ENCODE measurements around the gene KLHL30.

Gene KLHL30

DNA sequence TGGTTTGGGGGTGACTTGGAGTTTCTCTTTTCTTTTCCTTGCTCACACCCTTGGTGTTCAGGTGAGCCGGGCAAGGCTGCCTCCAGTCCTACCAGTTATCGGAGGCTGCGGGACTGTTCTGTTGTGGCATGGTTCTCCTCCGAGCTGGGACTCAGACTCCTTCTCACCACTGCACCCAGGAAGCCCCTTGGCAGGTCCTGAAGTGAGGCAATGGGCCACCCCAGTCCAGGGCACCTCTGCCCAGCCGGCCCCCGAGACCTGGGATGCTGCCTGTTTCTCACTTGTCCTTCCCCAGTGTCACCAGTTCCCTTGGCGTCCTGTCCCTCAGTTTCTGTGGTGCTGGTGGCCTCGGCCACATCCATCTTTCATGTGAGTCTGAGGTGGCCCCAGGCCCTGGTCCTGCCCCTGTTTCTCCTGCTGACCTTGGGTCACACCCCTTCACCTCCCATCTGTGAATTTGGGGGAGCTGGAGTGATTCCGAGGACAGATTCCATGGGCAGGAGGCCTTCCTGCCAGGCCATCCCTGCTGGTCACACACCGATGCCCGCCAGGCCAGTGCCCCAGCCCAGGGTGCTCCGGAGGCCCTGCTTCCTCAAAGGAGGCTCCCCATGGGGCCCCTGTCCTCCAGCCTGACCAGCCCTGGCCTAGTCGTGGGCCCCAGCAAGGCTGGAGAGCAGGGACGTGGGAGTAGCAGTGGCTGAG lies 6.6 kb upstream of the KLHL30 start:
- TF ChIP-seq, protein P1, sequence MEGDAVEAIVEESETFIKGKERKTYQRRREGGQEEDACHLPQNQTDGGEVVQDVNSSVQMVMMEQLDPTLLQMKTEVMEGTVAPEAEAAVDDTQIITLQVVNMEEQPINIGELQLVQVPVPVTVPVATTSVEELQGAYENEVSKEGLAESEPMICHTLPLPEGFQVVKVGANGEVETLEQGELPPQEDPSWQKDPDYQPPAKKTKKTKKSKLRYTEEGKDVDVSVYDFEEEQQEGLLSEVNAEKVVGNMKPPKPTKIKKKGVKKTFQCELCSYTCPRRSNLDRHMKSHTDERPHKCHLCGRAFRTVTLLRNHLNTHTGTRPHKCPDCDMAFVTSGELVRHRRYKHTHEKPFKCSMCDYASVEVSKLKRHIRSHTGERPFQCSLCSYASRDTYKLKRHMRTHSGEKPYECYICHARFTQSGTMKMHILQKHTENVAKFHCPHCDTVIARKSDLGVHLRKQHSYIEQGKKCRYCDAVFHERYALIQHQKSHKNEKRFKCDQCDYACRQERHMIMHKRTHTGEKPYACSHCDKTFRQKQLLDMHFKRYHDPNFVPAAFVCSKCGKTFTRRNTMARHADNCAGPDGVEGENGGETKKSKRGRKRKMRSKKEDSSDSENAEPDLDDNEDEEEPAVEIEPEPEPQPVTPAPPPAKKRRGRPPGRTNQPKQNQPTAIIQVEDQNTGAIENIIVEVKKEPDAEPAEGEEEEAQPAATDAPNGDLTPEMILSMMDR (conservative IDR thresholded peaks at IDR 0.05; ENCODE audit: low read depth, low read length) = no peak
- Histone ChIP-seq H3K79me2 (ENCODE audit: insufficient read depth, low read depth) (no peaks in the 10 kb centered on the region), H2AFZ (ENCODE audit: low read depth) (no peak overlapping the region), H3K27me3 (ENCODE audit: insufficient read depth, low read depth) (0 out of 2 replicates have a peak, but pooled peaks cover 2% of the 10 kb centered on the region), H3K36me3 (ENCODE audit: insufficient read depth) (no peaks in the 10 kb centered on the region), H4K20me1 (ENCODE audit: insufficient read depth) (no peaks in the 10 kb centered on the region), H3K27ac (no peak overlapping the region), H3K4me2 (no peak overlapping the region), H3K4me3 (IDR thresholded peaks at IDR 0.05; ENCODE audit: insufficient read depth, low read depth, low read length) (no peak overlapping the region), H3K4me1 (ENCODE audit: low read depth, poor library complexity, severe bottlenecking) (no peaks in the 10 kb centered on the region), H3K9ac (no peak overlapping the region)

- TF ChIP-seq, protein P1 (conservative IDR thresholded peaks at IDR 0.05; ENCODE audit: low read depth, low read length) = no peak
- Histone ChIP-seq H3K27ac (no peak overlapping the region), H3K4me2 (no peak overlapping the region), H3K27me3 (ENCODE audit: insufficient read depth, low read depth) (0 out of 2 replicates have a peak, but pooled peaks cover 2% of the 10 kb centered on the region), H3K36me3 (ENCODE audit: insufficient read depth) (no peaks in the 10 kb centered on the region), H3K9ac (no peak overlapping the region), H2AFZ (ENCODE audit: low read depth) (no peak overlapping the region), H3K4me3 (IDR thresholded peaks at IDR 0.05; ENCODE audit: insufficient read depth, low read depth, low read length) (no peak overlapping the region), H3K4me1 (ENCODE audit: low read depth, poor library complexity, severe bottlenecking) (no peaks in the 10 kb centered on the region), H4K20me1 (ENCODE audit: insufficient read depth) (no peaks in the 10 kb centered on the region), H3K79me2 (ENCODE audit: insufficient read depth, low read depth) (no peaks in the 10 kb centered on the region)
Measured at GRCh38 chr2:238132463-238133450, 5.7 kb upstream of the KLHL30 start.

DNA sequence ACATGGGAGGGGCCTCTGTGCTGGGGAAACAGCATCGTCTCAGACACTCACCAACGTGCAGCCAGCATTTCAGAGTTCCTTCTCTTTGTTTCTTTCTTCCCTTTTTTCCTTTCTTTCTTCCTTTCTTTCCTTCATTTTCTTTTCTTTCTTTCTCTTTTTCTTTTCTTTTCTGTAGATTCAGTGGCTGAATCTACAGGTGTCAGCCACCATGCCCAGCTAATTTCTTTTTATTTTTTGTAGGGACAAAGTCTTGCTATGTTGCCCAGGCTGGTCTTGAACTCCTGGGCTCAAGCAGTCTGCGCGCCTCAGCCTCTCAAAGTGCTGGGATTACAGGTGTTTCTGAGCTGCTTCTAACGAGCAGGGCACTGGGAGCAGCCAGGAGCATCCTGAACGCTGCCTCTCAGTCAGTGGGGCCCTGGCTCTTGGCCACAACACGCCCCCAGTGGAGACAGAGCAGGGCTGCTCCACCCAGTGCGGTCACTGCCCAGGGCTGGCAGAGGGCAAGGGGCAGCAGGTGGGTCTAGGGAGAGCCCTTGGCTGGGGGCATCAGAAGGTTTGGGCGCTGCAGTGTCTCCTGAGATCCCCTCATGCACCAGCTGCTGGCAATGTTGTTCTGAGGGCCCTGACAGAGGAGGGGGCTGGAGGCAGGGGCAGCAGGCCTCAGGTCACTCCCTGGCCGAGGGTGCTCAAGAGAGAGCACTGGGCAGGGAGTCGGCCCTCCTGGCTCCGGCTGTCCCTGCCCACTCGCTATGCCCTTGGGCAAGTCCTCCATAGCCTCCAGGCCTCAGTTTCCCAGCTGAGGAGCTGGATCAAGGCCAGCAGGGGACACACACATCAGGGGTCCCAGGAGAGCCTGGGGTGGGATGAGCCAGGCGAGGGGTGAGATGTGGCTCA lies 4.7 kb upstream of the KLHL30 start:
- H2AFZ ChIP-seq (ENCODE audit: low read depth) = no peak overlapping the region
- no peak overlapping the region for H3K27ac ChIP-seq
- 0 out of 2 replicates have a peak, but pooled peaks cover 2% of the 10 kb centered on the region for H3K27me3 ChIP-seq (ENCODE audit: insufficient read depth, low read depth)
- H3K9ac ChIP-seq = no peak overlapping the region
- no peaks in the 10 kb centered on the region for H3K4me1 ChIP-seq (ENCODE audit: low read depth, poor library complexity, severe bottlenecking)
- H3K4me3 ChIP-seq (IDR thresholded peaks at IDR 0.05; ENCODE audit: insufficient read depth, low read depth, low read length) = no peak overlapping the region
- no peak overlapping the region for H3K4me2 ChIP-seq
- H4K20me1 ChIP-seq (ENCODE audit: insufficient read depth) = no peaks in the 10 kb centered on the region
- H3K79me2 ChIP-seq (ENCODE audit: insufficient read depth, low read depth) = no peaks in the 10 kb centered on the region
- TF ChIP-seq, protein P1 (conservative IDR thresholded peaks at IDR 0.05; ENCODE audit: low read depth, low read length) = no peak
- H3K36me3 ChIP-seq (ENCODE audit: insufficient read depth) = no peaks in the 10 kb centered on the region

- no peak overlapping the region for H3K4me2 ChIP-seq
- TF ChIP-seq, protein P1 (conservative IDR thresholded peaks at IDR 0.05; ENCODE audit: low read depth, low read length) = no peak
- no peaks in the 10 kb centered on the region for H4K20me1 ChIP-seq (ENCODE audit: insufficient read depth)
- no peaks in the 10 kb centered on the region for H3K4me1 ChIP-seq (ENCODE audit: low read depth, poor library complexity, severe bottlenecking)
- H3K9ac ChIP-seq = no peak overlapping the region
- no peaks in the 10 kb centered on the region for H3K36me3 ChIP-seq (ENCODE audit: insufficient read depth)
- H3K4me3 ChIP-seq (IDR thresholded peaks at IDR 0.05; ENCODE audit: insufficient read depth, low read depth, low read length) = no peak overlapping the region
- H2AFZ ChIP-seq (ENCODE audit: low read depth) = no peak overlapping the region
- H3K27me3 ChIP-seq (ENCODE audit: insufficient read depth, low read depth) = 0 out of 2 replicates have a peak, but pooled peaks cover 2% of the 10 kb centered on the region
- no peak overlapping the region for H3K27ac ChIP-seq
- H3K79me2 ChIP-seq (ENCODE audit: insufficient read depth, low read depth) = no peaks in the 10 kb centered on the region
Measured at GRCh38 chr2:238134393-238134785, 4.1 kb upstream of the KLHL30 start.
